K562 treated with DMSO at 1 percent for 4 hours (cell line): ENCODE results near the gene PXDC1. TPM values are rescaled to one million over a fixed set of nuclear protein-coding genes. Genes with fewer than 3 reads are reported as not detected.

Source experiments
- total RNA-seq: library from RNA; unstranded; fragments of 300-600 nt; gene quantifications from 2 replicates; pipeline ENCODE4 v1.2.3, GENCODE V29; 2022; ENCODE audit not compliant: insufficient read depth

PXDC1 gene, protein sequence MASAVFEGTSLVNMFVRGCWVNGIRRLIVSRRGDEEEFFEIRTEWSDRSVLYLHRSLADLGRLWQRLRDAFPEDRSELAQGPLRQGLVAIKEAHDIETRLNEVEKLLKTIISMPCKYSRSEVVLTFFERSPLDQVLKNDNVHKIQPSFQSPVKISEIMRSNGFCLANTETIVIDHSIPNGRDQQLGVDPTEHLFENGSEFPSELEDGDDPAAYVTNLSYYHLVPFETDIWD
- not detected in 2 replicates for total RNA-seq

DNA sequence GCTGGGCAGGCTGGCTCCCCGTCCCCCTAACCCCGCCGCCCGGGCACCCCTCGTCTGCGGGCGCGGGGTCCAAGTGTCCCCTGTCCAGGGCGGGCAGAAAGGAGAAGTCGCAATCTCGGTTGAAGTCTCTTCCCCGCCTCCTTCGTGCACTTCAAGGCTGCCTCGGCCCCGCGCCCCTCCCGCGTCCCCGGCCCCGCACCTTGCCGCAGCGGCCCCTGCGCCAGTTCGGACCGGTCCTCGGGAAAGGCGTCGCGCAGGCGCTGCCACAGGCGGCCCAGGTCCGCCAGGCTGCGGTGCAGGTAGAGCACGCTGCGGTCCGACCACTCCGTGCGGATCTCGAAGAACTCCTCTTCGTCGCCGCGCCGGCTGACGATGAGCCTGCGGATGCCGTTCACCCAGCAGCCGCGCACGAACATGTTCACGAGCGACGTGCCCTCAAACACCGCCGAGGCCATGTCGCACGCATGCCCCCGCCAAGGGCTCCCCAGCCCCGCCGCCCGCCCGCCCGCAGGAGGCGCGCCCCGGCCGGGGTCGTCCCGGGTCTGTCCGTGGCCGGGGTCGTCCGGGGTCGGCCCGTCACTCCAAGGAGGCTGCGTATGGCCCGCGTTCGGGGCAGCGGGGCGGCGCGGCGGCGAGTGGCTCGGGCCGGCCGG, at the start of gene PXDC1:
Gene PXDC1 (minus strand): TSS at position 637 of the 653 bp plus-strand sequence. CDS start 182 bp downstream, at position 455.

Other genes with a start within 250 kb of the PXDC1 start
- 0.41 TPM in 1 of 2 replicates, not detected in the other for gene FAM50B, start 97.7 kb upstream of the PXDC1 start, total RNA-seq